GM18909 (cell line): Measurements from ENCODE around the gene ATAT1.
"Not testable (repeated sequence)": the region's sequence is repeated elsewhere in the genome, so short reads cannot be mapped to it uniquely, and the experiment has no call there.

Source experiments
- ATAC-seq: cut with Tn5 transposase; IDR thresholded peaks from one replicate; pipeline ENCODE4 v1.9.1; 2021; ENCODE audit warnings: mild to moderate bottlenecking; ENCODE audit not compliant: unreplicated experiment, poor library complexity

ATAT1 gene

GRCh38 chr6:30646450-30647241 lies 20.0 kb downstream of the ATAT1 start, which contains the start of gene C6orf136:
Gene C6orf136, plus strand, starts transcription at chr6:30647133. Its CDS starts 99 bp downstream, at chr6:30647232.
- ATAC-seq: peak; percentile 50

- ATAC-seq: peak; percentile 71
Measured at GRCh38 chr6:30647242-30648116, 20.8 kb downstream of the ATAT1 start.

DNA sequence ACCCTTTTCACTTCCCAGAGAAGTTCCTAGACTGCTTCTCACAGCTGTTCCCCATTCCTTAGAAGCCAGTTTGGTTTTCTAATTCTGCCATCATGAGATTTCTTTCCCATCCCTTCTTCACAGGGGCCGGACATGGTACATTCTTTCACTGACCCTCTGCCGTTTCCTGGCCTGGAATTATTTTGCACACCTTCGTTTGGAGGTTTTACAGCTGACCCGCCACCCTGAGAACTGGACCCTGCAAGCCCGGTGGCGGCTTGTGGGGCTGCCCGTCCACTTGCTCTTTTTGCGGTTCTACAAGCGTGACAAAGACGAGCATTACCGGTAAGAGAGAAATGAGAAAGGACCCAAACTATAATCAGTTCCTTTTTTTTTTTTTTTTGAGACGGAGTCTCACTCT lies 24.5 kb downstream of the ATAT1 start:
- ATAC-seq: no peak

GRCh38 chr6:30654798-30655742 lies 28.4 kb downstream of the ATAT1 start:
- no peak for ATAC-seq

DNA sequence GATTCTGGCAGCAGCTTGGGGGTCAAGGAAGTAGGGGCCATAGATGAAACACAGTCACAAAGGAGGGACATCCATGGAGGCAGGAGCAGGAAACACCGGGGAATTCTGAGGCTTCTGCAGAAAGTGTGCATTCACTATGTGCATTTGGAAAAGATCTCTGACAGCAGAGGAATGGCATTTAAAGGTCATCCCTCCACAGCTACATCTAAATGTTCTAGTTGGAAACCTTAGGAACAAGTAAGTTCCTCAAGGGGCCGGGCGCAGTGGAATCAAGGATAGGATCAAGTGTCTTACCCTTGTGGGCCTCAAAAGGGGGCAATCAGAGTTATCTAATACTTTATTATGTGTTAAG lies 29.0 kb downstream of the ATAT1 start:
- no peak for ATAC-seq

DNA sequence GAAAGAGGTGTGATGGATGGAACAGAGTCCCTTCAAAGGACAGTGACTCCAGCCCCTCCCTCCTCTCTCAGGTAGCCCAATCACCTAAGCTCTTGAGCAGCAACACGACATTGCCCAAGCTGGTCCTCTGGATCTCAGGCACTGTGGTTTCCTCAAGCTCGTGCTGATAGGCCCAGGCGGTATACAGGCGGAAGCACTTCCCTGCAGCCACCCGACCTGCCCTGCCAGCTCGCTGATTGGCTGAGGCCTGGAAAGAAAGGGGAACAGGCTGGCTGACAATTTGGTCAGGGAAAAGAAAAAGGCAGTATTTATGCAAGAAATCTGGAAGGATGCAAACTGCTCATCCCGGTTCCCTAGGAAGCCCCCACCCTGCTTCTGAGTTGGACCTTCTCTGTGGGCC lies 29.8 kb downstream of the ATAT1 start:
- ATAC-seq: no peak

DNA sequence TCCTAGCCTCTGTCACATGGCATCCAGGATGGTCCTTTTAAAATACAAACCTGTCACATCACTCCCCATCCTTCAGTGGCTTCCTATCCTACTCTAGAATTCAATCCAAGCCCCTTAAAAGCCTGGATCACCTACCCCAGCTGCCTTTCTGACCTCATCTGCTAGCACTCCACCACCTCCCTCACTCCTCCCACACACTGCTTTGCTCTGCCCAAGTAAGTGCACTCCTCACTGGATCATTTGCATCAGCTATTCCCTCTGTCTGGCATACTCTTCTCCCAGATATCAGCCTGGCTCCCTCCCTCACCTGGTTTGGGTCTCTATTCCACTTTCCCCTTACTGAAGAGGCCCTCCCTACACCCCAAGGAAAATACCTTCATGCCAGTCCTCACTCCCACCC lies 30.8 kb downstream of the ATAT1 start:
- ATAC-seq: no peak

DNA sequence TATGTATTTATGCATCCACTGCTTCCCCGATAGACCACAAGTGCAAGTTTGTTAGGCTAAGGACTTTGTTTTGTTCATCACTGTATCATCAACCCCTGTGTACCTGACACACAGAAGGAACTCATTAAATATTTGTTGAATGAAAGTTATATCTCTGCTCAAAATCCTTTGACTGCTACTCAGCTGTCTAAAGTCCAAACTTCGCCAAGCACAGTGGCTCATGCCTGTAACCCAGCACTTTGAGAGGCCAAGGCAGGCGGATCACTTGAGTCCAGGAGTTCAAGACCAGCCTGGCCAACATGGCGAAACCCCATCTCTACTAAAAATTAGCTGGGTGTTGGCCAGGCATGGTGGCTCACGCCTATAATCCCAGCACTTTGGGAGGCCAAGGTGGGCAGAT lies 31.2 kb downstream of the ATAT1 start:
- ATAC-seq: not testable (repeated sequence)

DNA sequence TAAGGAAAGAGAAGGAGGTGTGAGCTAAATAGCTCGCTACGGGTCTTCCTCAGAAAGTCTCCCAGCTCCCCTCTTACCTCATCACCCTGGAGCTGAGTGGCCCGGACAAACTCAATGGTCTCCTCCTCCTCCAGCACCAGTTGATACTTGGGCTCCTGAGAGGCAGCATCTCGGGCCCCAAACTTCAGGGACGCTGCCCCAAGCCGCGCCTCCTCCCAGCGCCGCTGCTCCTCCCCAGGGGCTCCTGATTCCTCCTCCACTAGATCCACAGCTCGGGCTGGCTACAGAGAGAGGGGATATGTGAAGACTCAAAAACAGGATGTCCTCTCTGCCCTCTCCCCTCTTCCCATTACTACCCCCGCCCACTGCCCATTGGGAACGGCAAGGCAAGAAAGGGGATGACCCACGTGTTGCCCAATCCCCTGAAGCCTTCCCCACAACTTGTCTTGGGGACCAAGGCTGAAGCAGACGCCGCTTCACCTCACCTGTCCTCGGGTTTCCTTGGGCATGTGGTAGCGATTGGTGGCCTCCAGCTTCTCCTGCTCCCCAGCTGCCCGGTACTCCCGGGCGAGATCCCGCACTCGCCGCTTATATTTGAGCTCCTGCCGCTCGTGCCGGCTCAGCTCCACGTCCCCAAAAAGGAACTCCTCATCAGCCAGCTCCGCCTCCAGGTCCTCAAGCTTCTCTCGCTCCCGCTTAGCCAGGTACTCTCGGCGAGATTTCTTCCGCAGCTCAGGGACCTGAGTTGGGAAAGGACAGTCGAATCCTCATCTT lies 38.5 kb downstream of the ATAT1 start:
- no peak for ATAC-seq

- ATAC-seq: not testable (repeated sequence)
Measured at GRCh38 chr6:30666300-30666699, 39.6 kb downstream of the ATAT1 start.

GRCh38 chr6:30670760-30671527 lies 44.3 kb downstream of the ATAT1 start:
- ATAC-seq: no peak

DNA sequence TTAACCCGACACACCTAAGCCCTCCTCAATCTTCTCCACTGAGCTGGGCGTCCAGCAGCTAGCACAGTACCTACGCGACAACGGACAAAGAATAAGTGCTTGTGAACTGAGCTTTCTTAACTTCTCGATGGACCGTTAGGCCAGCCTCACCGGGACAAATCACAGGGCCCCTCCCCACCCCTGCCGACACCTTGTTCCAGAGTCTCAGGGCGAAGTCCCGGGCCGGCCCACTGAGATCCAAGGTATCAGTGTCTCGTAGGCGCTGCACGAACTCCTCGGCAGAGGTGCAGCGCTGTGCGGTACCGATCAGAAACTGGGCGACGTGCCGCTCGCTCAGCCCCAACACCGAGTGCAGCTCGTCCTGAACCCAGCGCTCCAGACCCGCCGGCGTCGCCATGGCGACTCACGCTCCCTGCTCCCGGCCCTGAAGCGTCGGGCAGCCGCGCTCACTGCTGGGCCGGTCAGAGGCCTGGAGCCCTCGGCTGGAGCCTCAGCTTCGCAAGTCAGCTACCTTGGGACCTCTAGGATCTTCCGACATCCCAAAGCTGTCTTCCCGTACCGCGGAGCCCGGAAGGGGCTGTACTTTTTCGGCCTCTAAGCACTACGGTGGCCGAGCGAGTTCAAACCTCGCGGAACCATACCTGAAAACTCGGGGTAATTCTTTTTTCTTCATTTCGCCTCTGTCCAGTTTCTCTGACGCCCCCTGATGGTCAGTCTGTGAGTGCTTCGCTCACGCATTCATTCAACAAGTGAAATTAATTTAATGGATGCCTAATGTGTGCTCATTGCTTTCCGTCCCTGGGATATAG lies 46.0 kb downstream of the ATAT1 start, which contains the start of gene DHX16:
TSS of gene DHX16 (minus strand) at position 562 of the 809 bp plus-strand sequence. CDS start at position 397, 165 bp downstream.
- ATAC-seq: peak; percentile 75

- ATAC-seq: no peak
Measured at GRCh38 chr6:30676660-30677285, 50.1 kb downstream of the ATAT1 start.

- no peak for ATAC-seq
Measured at GRCh38 chr6:30678964-30679726, 52.5 kb downstream of the ATAT1 start.

- ATAC-seq: no peak
Measured at GRCh38 chr6:30679765-30680535, 53.3 kb downstream of the ATAT1 start.

DNA sequence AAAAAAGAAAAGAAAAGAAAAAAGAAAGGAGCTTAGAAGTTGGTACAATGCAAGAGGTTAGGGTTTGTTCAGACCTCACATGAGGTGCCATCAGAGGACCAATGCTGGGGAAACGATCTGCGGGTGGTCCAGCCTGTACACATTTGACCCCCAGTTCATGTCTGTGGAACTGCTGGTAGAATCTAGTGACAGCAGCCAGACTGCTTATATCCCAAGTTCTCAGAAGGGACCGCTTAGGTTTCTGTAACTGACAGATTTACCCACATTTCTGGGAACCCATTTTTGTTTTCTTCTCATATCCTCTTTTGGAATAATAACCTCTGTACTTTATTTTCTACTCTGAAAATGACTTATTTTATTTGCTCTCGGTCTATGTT lies 55.1 kb downstream of the ATAT1 start:
- no peak for ATAC-seq
